HepG2 (cell line): Measurements from ENCODE around the gene CNOT1. TPM values are rescaled to one million over a fixed set of nuclear protein-coding genes. Genes with fewer than 3 reads are reported as not detected.

Experiments used
- ATAC-seq: fragments of 200-7000 bp; cut with Tn5 transposase; 3 replicates; pipeline ENCODE4 v1.9.1; 2020; ENCODE audit warnings: mild to moderate bottlenecking, moderate library complexity
- BruUV-seq: library from RNA; stranded (reverse); fragments of 400-500 nt; replicated peaks from 2 replicates; lab custom pipeline; 2021; lab: Mats Ljungman, UMichigan
- CTCF ChIA-PET: fragments of 300-600 bp; formaldehyde crosslinking; extraction: SDS; loops from one replicate; lab custom pipeline; 2021; ENCODE audit warnings: low total read pairs, inconsistent platforms, low intra/inter-chr PET ratio; lab: Yijun Ruan, JAX
- POLR2A ChIA-PET: fragments of 350-600 bp; sonication (Branson Sonifier 250); formaldehyde crosslinking; loops from one replicate; lab custom pipeline; 2020; ENCODE audit warnings: antibody characterized with exemption, inconsistent platforms; lab: Yijun Ruan, JAX
- DNase-seq: peaks from one replicate; pipeline ENCODE4 v3.0.0-alpha.2; 2015; ENCODE audit warnings: low spot score
- FAIRE-seq: peaks from 3 replicates; lab custom pipeline; 2011; peaks lifted over from hg19 to GRCh38; lab: Jason Lieb, UNC
- H2AFZ ChIP-seq: one replicate; pipeline ENCODE4 v1.6.1; 2011; ENCODE audit warnings: low read length, inconsistent platforms
- H3K27ac ChIP-seq: fragments of 300-600 bp; 3 replicates; pipeline ENCODE4 v1.8.0; 2011; ENCODE audit warnings: mixed run types, mild to moderate bottlenecking, mixed read lengths, low read length, inconsistent platforms; ENCODE audit not compliant: insufficient read depth; ENCODE audit errors: extremely low read length
- H3K27me3 ChIP-seq, 2 experiments: fragments of 200-600 bp in 1 of 2; 2 replicates in 1 of 2; 3 replicates in 1 of 2; pipeline versions ENCODE4 v1.6.0 to v1.8.0; 2011; ENCODE audit warnings: low read length in 2 of 2, mild to moderate bottlenecking in 2 of 2, moderate library complexity in 2 of 2, inconsistent platforms in 1 of 2; ENCODE audit not compliant: insufficient read depth in 2 of 2, control insufficient read depth in 1 of 2
- H3K36me3 ChIP-seq, 2 experiments: fragments of 200-600 bp in 1 of 2; replicated peaks in 1 of 2; 2 replicates in 1 of 2; 3 replicates in 1 of 2; pipeline versions ENCODE4 v1.5.1 to v1.8.0; 2011; ENCODE audit warnings: low read length in 2 of 2, inconsistent platforms in 1 of 2; ENCODE audit not compliant: insufficient read depth in 2 of 2, control insufficient read depth in 1 of 2
- H3K4me1 ChIP-seq: 2 replicates; pipeline ENCODE4 v1.5.1; 2012; ENCODE audit warnings: low read length, inconsistent platforms; ENCODE audit not compliant: insufficient read depth
- H3K4me2 ChIP-seq: 2 replicates; pipeline ENCODE4 v1.6.0; 2011; ENCODE audit warnings: low read depth, low read length, inconsistent platforms
- H3K4me3 ChIP-seq, 3 experiments: fragments of 200-600 bp in 1 of 3; sonication (generic), shearing (Covaris generic) in 1 of 3; replicated peaks in 1 of 3; 2 replicates each; pipeline ENCODE4 v1.5.1; 2011 to 2016; ENCODE audit warnings: low read length in 3 of 3, inconsistent platforms in 2 of 3, low read depth in 2 of 3, mild to moderate bottlenecking in 2 of 3, control low read depth in 1 of 3, mixed read lengths in 1 of 3; ENCODE audit not compliant: insufficient read depth in 1 of 3
- H3K79me2 ChIP-seq: one replicate; pipeline ENCODE4 v1.6.1; 2011; ENCODE audit warnings: low read length, inconsistent platforms; ENCODE audit not compliant: insufficient read depth
- H3K9ac ChIP-seq: 2 replicates; pipeline ENCODE4 v1.6.0; 2011; ENCODE audit warnings: mild to moderate bottlenecking, low read depth, low read length, inconsistent platforms; ENCODE audit not compliant: insufficient read depth
- H3K9me3 ChIP-seq: 2 replicates; pipeline ENCODE4 v1.5.1; 2012; ENCODE audit warnings: mild to moderate bottlenecking, low read length
- H4K20me1 ChIP-seq: 2 replicates; pipeline ENCODE4 v1.6.0; 2011; ENCODE audit warnings: inconsistent platforms, mild to moderate bottlenecking, low read length, moderate library complexity; ENCODE audit not compliant: insufficient read depth
- BRF2 ChIP-seq: sonication (generic); formaldehyde crosslinking; IDR thresholded peaks from 2 replicates; pipeline ENCODE4 v1.8.1; 2022; ENCODE audit warnings: mild to moderate bottlenecking, missing genetic modification reagents
- FOSL1 ChIP-seq: sonication (generic); formaldehyde crosslinking; IDR thresholded peaks from 2 replicates; pipeline ENCODE4 v1.9.0; 2021; ENCODE audit warnings: missing genetic modification reagents, borderline replicate concordance
- GRHL1 ChIP-seq: sonication (generic); formaldehyde crosslinking; conservative IDR thresholded peaks from 2 replicates; pipeline ENCODE4 v1.8.0; 2022; ENCODE audit warnings: missing genetic modification reagents
- GTF3A ChIP-seq: sonication (generic); formaldehyde crosslinking; conservative IDR thresholded peaks from 2 replicates; pipeline ENCODE4 v1.4.0; 2020; ENCODE audit warnings: mild to moderate bottlenecking, missing genetic modification reagents
- HNRNPL ChIP-seq: fragments of 200-400 bp; formaldehyde crosslinking; IDR thresholded peaks from 2 replicates; pipeline ENCODE4 v1.6.1; 2017; ENCODE audit warnings: mild to moderate bottlenecking, low read depth, low read length
- IKZF4 ChIP-seq: sonication (generic); formaldehyde crosslinking; IDR thresholded peaks from 2 replicates; pipeline ENCODE4 v1.5.1; 2020; ENCODE audit warnings: borderline replicate concordance, mild to moderate bottlenecking, low read depth, missing genetic modification reagents; ENCODE audit errors: not compliant biosample characterization
- JARID2 ChIP-seq: sonication (generic); formaldehyde crosslinking; IDR thresholded peaks from 2 replicates; pipeline ENCODE4 v1.8.1; 2023; ENCODE audit warnings: missing genetic modification reagents, inconsistent platforms; ENCODE audit not compliant: insufficient replicate concordance
- KMT2A ChIP-seq: sonication (generic); formaldehyde crosslinking; IDR thresholded peaks from 2 replicates; pipeline ENCODE4 v1.4.0; 2020; ENCODE audit warnings: missing genetic modification reagents
- MEIS1 ChIP-seq: sonication (generic); formaldehyde crosslinking; IDR thresholded peaks from 2 replicates; pipeline ENCODE4 v1.9.0; 2021; ENCODE audit warnings: mild to moderate bottlenecking, missing genetic modification reagents, moderate library complexity, borderline replicate concordance
- MXI1 ChIP-seq: IDR thresholded peaks from 3 replicates; pipeline ENCODE4 v1.6.1; 2012; ENCODE audit warnings: low read depth, low read length, inconsistent platforms, borderline replicate concordance
- NKX3-1 ChIP-seq: sonication (generic); formaldehyde crosslinking; IDR thresholded peaks from 2 replicates; pipeline ENCODE4 v1.5.0; 2020; ENCODE audit warnings: missing genetic modification reagents
- PBX3 ChIP-seq: sonication (generic); formaldehyde crosslinking; IDR thresholded peaks from 2 replicates; pipeline ENCODE4 v1.8.1; 2023; ENCODE audit warnings: missing genetic modification reagents, inconsistent platforms, borderline replicate concordance
- PHF20 ChIP-seq: sonication (generic); formaldehyde crosslinking; IDR thresholded peaks from 2 replicates; pipeline ENCODE4 v1.5.0; 2020; ENCODE audit warnings: mild to moderate bottlenecking, missing genetic modification reagents
- PHF21A ChIP-seq: sonication (generic); formaldehyde crosslinking; IDR thresholded peaks from 2 replicates; pipeline ENCODE4 v1.5.0; 2020; ENCODE audit warnings: mild to moderate bottlenecking, missing genetic modification reagents
- POLR2G ChIP-seq: fragments of 200-400 bp; formaldehyde crosslinking; IDR thresholded peaks from 2 replicates; pipeline ENCODE4 v1.6.1; 2018; ENCODE audit warnings: mild to moderate bottlenecking, low read depth, low read length, moderate library complexity
- PRDM4 ChIP-seq: sonication (generic); formaldehyde crosslinking; IDR thresholded peaks from 2 replicates; pipeline ENCODE4 v1.9.0; 2021; ENCODE audit warnings: missing genetic modification reagents, borderline replicate concordance
- RXRA ChIP-seq: sonication (generic); formaldehyde crosslinking; IDR thresholded peaks from 2 replicates; pipeline ENCODE4 v1.5.1; 2020; ENCODE audit warnings: missing genetic modification reagents
- TBX3 ChIP-seq: fragments of 450-650 bp; IDR thresholded peaks from 2 replicates; pipeline ENCODE4 v1.6.1; 2017; ENCODE audit warnings: antibody characterized with exemption, mild to moderate bottlenecking, inconsistent platforms, borderline replicate concordance
- TMF1 ChIP-seq: sonication (generic); formaldehyde crosslinking; IDR thresholded peaks from 2 replicates; pipeline ENCODE4 v1.8.1; 2022; ENCODE audit warnings: low read depth, missing genetic modification reagents
- WGBS: methylation state at CpG from one replicate; pipeline ENCODE4 v1.1.6; 2017; ENCODE audit warnings: low lambda C conversion rate; 5-methylcytosine and 5-hydroxymethylcytosine counted together
- in situ Hi-C: cut with HindIII; loops from 2 replicates; pipeline ENCODE4 v1.10.0; 2017; ENCODE audit warnings: low pct_unique_long_range_greater_than_20kb; ENCODE audit not compliant: extremely low pct_ligation_motif_present
- intact Hi-C: fragments of 100-400 bp; cut with micrococcal nuclease; formaldehyde crosslinking; loops from one replicate; pipeline ENCODE4 v1.10.0; 2022; ENCODE audit not compliant: unreplicated experiment
- polyA plus RNA-seq, 8 experiments: library from polyadenylated mRNA; depleted of rRNA in 3 of 8; stranded (reverse) in 7 of 8; unstranded in 1 of 8; fragments of >200 nt; fragmentation: Illumina TruSeq in 4 of 8; extraction: Trizol in 4 of 8; gene quantifications; 2 replicates each; pipeline versions ENCODE4 v1.2.1 to v1.2.3, GENCODE V29; 2011 to 2016; ENCODE audit warnings: low read depth in 4 of 8, missing spikeins in 1 of 8, mixed read lengths in 1 of 8; ENCODE audit not compliant: insufficient read depth in 1 of 8
- total RNA-seq, 5 experiments: library from RNA; depleted of rRNA; stranded (reverse); fragments of >200 nt; fragmentation: Illumina TruSeq; extraction: Trizol; gene quantifications; 2 replicates each; pipeline ENCODE4 v1.2.3, GENCODE V29; 2016; ENCODE audit warnings: low read depth in 1 of 5

CNOT1 gene
- total and polyA plus RNA-seq, 2 of the 13 experiments (the other 11 are each of a cell fraction or from before 2014, with no cell fraction given): 188 to 232 TPM

GRCh38 chr16:58639230-58639629 lies 9.6 kb upstream of the CNOT1 start:
- TF ChIP-seq TBX3 (no peak), PRDM4 (no peak), HNRNPL (no peak), NKX3-1 (CRISPR knock-in tag) (no peak), MEIS1 (CRISPR knock-in tag) (no peak), IKZF4 (CRISPR knock-in tag) (no peak), BRF2 (CRISPR knock-in tag) (no peak), TMF1 (CRISPR knock-in tag) (no peak), JARID2 (no peak), GTF3A (CRISPR knock-in tag) (no peak), PBX3 (CRISPR knock-in tag) (no peak), MXI1 (no peak), KMT2A (CRISPR knock-in tag) (no peak), FOSL1 (CRISPR knock-in tag) (no peak), PHF20 (CRISPR knock-in tag) (no peak), GRHL1 (CRISPR knock-in tag) (no peak), RXRA (no peak), PHF21A (CRISPR knock-in tag) (no peak), POLR2G (no peak)
- in situ Hi-C loops (loop anchor here (10.0 kb wide), 2 partner anchors 124 to 304 kb away; partner anchors contain the start of gene SETD6), intact Hi-C loops (loop anchor here (5.0 kb wide), 2 partner anchors 67 to 302 kb away; no protein-coding TSS in a partner anchor)
- Histone ChIP-seq H3K9me3 (no peaks in the 10 kb centered on the region), H3K79me2 (no peaks in the 10 kb centered on the region), H4K20me1 (no peaks in the 10 kb centered on the region), H3K27me3 (no peaks in the 10 kb centered on the region; a peak in 1 of 5 replicates), H2AFZ (no peak overlapping the region), H3K4me1 (peaks cover 47% of the 10 kb centered on the region), H3K4me2 (no peak overlapping the region), H3K27ac (no peak overlapping the region), H3K4me3 (no peak overlapping the region), H3K36me3 (no peaks in the 10 kb centered on the region), H3K9ac (no peak overlapping the region)
- CTCF ChIA-PET: no interaction called here
- no TSS peak for BruUV-seq
- WGBS: 32% methylated on average over 4 of the region's 4 CpGs
- no peak for DNase-seq
- ATAC-seq: no peak
- POLR2A ChIA-PET: no interaction called here
- no peak for FAIRE-seq
